Psoas muscle (tissue), 8 donors: Measurements from ENCODE around the gene OBSCN. TPM values are rescaled to one million over a fixed set of nuclear protein-coding genes. Genes with fewer than 3 reads are reported as not detected.

Experiments used
- ATAC-seq, 4 donors: fragments of 200-7000 bp; cut with Tn5 transposase; one replicate each; pipeline ENCODE4 v1.9.1; 2020; ENCODE audit warnings: moderate library complexity in 3 of 4, mild to moderate bottlenecking in 2 of 4
- DNase-seq, 2 donors: peaks; one replicate each; pipeline ENCODE4 v3.0.0-alpha.2; 2020
- H3K27ac ChIP-seq: fragments of 200-600 bp; one replicate; pipeline ENCODE4 v1.8.0; 2022
- H3K27me3 ChIP-seq, 3 donors: fragments of 200-600 bp in 1 of 3; one replicate each; pipeline versions ENCODE4 v1.6.1 to v1.8.0; 2013 to 2022; ENCODE audit warnings: low read length in 2 of 3, mild to moderate bottlenecking in 2 of 3, moderate library complexity in 1 of 3; ENCODE audit not compliant: insufficient read depth in 3 of 3
- H3K36me3 ChIP-seq, 2 donors: fragments of 200-600 bp in 1 of 2; one replicate each; pipeline versions ENCODE4 v1.6.1 to v1.8.0; 2013 to 2022; ENCODE audit warnings: low read depth in 1 of 2, mild to moderate bottlenecking in 1 of 2, moderate library complexity in 1 of 2; ENCODE audit not compliant: insufficient read depth in 1 of 2
- H3K4me1 ChIP-seq: fragments of 200-600 bp; one replicate; pipeline ENCODE4 v1.8.0; 2022
- H3K4me3 ChIP-seq: fragments of 200-600 bp; one replicate; pipeline ENCODE4 v1.8.0; 2022; ENCODE audit warnings: mild to moderate bottlenecking
- H3K9me3 ChIP-seq: fragments of 200-600 bp; one replicate; pipeline ENCODE4 v1.8.0; 2022
- CTCF ChIP-seq: fragments of 200-600 bp; IDR thresholded peaks from one replicate; pipeline ENCODE4 v1.8.0; 2022; ENCODE audit warnings: antibody characterized with exemption
- WGBS, 3 donors: extraction: QIAGEN DNeasy Blood & Tissue Kit; methylation state at CpG; one replicate each; pipeline versions ENCODE4 v1.1.6 to v1.1.7; 2013; 5-methylcytosine and 5-hydroxymethylcytosine counted together
- intact Hi-C, 2 donors: fragments of 100-400 bp; cut with DNase I; formaldehyde crosslinking; loops; one replicate each; pipeline versions ENCODE4 v1.11.0 to v1.14.2; 2022
- polyA plus RNA-seq, 3 donors: library from polyadenylated mRNA; stranded (reverse); fragments of 200-250 nt; gene quantifications; one replicate each; pipeline ENCODE4 v1.2.3, GENCODE V29; 2013
- total RNA-seq, 4 donors: library from RNA; stranded (reverse); fragmentation: NEBNext Ultra II Directional in 2 of 4; extraction: Animal tissue kit (Norgen Biotek cat#: 25700) in 2 of 4; gene quantifications; one replicate each; pipeline versions ENCODE4 v1.2.1 to v1.2.4, GENCODE V29; 2021 to 2023
- donor health status: healthy with polysubstance abuse.
- donor health status: DM: no; HTN: no; CAD: no; lungs with moderate emphysema.
- donor health status: Bipolar disorder and iron deficiency.
- donor health status: healthy.
- donor health status: DM: yes; HTN: yes; CAD: no.
- donor health status: DM: no; HTN: no; CAD: no.
- donor health status: DM: no; HTN: no; CAD: no.
- donor health status: DM: yes; HTN: yes; CAD: no.

Gene OBSCN
- total and polyA plus RNA-seq, 7 donors, result 397 to 1,869 (median 1,061) TPM

DNA sequence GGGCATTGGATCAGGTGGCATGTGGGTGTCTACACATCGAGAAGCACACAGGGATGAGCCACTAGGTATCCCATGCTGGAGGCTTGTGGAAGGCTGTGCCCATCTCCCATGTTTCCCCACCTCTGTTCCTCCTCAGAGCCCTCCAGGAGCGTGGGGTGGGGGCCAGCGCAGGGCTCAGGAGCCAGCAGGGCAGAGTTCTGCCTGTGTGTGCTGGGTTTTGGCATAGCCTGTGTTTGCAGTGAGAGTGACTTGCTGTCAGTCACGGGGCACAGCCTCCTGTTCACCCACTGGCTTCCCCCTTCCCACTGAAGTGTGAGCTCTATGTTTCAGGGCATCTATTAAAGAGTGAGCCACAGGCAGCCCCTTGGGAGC is 31.8 kb upstream of the OBSCN start:
- intact Hi-C loops, result no loop called here
- no peak for ATAC-seq

GRCh38 chr1:228176461-228177182 is 31.2 kb upstream of the OBSCN start:
- DNase-seq (no peak), ATAC-seq (no peak)
- WGBS, 3 donors, result 88 to 90% (median 90%) methylated on average over 19 of the region's 19 CpGs
- Histone ChIP-seq H3K4me1 (peaks cover 4% of the 10 kb centered on the region), H3K9me3 (no peaks in the 10 kb centered on the region), H3K27me3 (no peaks in the 10 kb centered on the region), H3K27ac (no peak overlapping the region), H3K36me3 (peaks cover 0 to 12% of the 10 kb centered on the region in 2 donors), H3K4me3 (no peak overlapping the region)
- no peak for TF ChIP-seq CTCF
- intact Hi-C loops, result no loop called here

More for the DNA sequence above, 31.8 kb upstream of the OBSCN start:
- no peak overlapping the region for H3K27ac ChIP-seq
- no peak for DNase-seq
- peaks cover 0 to 12% of the 10 kb centered on the region in 2 donors for H3K36me3 ChIP-seq
- 96 to 100% (median 97%) methylated on average over 2 to 4 of the region's 4 CpGs for WGBS, 3 donors
- no peak for TF ChIP-seq CTCF
- H3K27me3 ChIP-seq, result no peaks in the 10 kb centered on the region
- peaks cover 4% of the 10 kb centered on the region for H3K4me1 ChIP-seq
- no peak overlapping the region for H3K4me3 ChIP-seq
- H3K9me3 ChIP-seq, result no peaks in the 10 kb centered on the region

DNA sequence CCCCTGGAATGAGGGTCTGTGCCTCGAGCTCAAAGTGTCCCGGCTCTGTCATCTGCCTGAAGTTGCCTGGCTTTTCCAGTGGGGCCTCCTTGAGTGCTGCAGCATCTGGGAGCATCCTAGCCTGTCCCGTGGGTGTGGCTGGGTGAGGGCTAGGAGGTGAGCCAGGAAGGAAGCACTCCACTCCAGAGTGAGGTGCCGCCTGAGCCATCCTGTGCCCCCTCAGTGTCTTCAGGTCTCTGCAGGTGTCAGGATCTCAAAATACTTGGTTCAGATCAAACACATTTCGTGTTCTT is 30.7 kb upstream of the OBSCN start:
- H3K9me3 ChIP-seq, result no peaks in the 10 kb centered on the region
- H3K27me3 ChIP-seq, result no peaks in the 10 kb centered on the region
- H3K36me3 ChIP-seq, result peaks cover 0 to 12% of the 10 kb centered on the region in 2 donors
- TF ChIP-seq CTCF, result no peak
- no peak overlapping the region for H3K4me3 ChIP-seq
- peaks cover 4% of the 10 kb centered on the region for H3K4me1 ChIP-seq
- ATAC-seq (no peak), DNase-seq (no peak)
- intact Hi-C loops, result no loop called here
- H3K27ac ChIP-seq, result no peak overlapping the region
- 88 to 91% (median 91%) methylated on average over 5 of the region's 5 CpGs for WGBS, 3 donors

- WGBS, 3 donors, result 92 to 96% (median 94%) methylated on average over 12 of the region's 12 CpGs
- H3K27ac ChIP-seq, result peak overlapping the region; percentile 21
Measured at GRCh38 chr1:228177721-228178710, 29.8 kb upstream of the OBSCN start.

More at GRCh38 chr1:228177721-228178710, 29.8 kb upstream of the OBSCN start:
- intact Hi-C loops, result no loop called here
- ATAC-seq (no peak), DNase-seq (no peak)
- H3K4me3 ChIP-seq, result no peak overlapping the region
- peaks cover under 1% of the 10 kb centered on the region for H3K4me1 ChIP-seq
- H3K27me3 ChIP-seq, result no peaks in the 10 kb centered on the region
- peaks cover 0 to 12% of the 10 kb centered on the region in 2 donors for H3K36me3 ChIP-seq
- no peaks in the 10 kb centered on the region for H3K9me3 ChIP-seq
- TF ChIP-seq CTCF, result no peak
